ENCODE data around the gene INSYN2B.

The INSYN2B gene

GRCh38 chr5:169893010-169893409 lies 87.3 kb downstream of the INSYN2B start:
- DNase-seq (ENCODE audit: low read depth, low spot score) = no peak

- DNase-seq (ENCODE audit: low read depth, low spot score) = no peak
Observed at GRCh38 chr5:169889572-169889971, 90.7 kb downstream of the INSYN2B start.

- no peak for DNase-seq (ENCODE audit: low read depth, low spot score)
Observed at GRCh38 chr5:169886677-169887076, 93.6 kb downstream of the INSYN2B start.

DNA sequence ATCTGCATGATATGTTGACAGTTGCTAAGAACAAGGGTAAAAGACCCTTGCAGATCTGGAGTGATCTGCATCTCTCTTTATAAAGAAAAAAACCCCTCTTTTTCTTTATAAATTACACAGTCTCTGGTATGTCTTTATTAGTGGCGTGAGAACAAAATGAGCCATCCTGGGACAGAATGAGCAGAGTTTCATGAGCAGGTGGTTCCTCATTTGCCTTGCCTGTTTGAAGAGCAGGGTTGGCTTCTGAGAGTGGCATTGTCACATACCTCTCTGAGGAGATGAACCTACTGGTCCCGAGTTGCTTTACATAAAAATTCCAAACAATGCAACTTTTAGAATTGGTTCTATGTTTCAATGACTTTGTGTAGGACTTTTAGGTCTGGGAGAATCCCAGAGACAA lies 94.3 kb downstream of the INSYN2B start:
- no peak for DNase-seq (ENCODE audit: low read depth, low spot score)

DNA sequence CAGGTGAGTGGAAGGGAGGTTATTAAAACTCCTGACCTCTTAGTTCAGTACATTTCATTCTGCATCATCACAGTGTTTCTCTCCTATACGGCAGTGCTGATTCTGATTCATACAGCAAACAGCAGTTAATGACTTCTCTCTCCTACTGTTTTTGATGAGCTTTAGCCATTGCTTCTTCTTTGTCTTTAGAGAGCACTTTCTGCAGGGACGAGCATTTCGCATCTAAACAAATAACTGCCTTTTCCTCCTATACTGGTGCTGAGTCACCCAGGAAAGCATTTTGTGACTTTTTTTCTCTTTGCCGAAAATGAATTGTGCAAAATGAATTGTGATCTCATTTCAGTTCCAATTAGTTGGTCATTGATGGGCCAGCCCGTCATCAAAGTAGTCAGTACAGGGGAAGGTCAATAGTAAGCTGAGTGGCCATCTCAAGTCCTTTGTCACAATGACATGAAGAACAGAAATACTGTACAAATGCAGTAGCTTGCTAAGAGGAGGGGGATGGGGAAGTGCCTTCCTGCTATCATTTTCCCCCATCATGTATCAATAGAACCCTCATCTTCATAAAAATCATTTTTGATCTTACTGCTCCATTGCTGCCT lies 98.5 kb downstream of the INSYN2B start:
- DNase-seq (ENCODE audit: low read depth, low spot score) = no peak

DNA sequence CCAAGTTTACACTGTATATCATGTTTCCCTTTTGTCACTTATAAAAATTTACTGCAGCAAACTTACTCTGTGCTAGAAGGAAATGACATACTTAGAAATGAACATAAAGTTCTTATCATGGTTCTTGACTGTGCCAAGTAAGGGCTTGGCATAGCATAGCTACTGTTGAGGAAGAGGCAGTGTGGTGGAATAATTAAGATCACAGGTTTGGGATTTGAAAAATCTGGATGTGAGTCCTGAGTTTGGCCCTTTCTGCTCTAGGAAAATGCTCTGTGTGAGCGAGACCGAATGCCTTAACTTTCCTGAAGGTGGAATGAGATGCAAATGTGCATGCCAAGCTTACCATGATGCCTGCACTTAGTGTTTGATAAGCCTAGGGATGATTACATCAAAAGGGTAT lies 99.5 kb downstream of the INSYN2B start:
- no peak for DNase-seq (ENCODE audit: low read depth, low spot score)

DNA sequence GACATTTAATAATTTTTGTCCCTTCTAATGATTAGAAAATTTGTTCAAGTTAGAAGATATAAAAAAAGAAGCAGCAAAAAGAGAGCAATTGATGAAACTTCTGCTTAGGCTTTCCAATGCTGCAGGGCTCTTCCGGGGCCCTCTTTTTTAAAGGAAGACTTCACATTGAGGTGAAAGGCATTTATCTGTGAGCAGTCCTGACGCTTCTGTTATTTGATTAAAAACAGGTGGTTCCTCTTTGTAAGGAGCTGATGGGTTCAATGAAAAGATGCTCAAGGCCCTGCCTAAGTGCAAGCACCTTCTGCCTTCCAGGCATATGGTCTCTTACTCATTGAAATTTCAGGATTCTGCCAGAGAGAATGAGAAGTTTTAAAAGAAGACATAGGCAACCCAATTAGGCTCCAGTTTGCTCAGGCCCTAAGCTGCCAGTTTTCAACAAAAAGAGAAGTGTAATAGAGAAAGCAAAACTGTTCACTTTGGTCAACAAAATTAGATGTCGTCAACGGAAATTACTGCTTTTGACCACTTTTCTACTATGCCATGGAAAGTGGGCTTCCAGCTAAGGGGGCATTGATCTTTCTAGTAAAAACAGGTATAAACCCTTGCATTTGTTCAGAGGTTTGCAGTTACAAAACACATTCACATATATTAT lies 100.2 kb downstream of the INSYN2B start:
- DNase-seq (ENCODE audit: low read depth, low spot score) = no peak

DNA sequence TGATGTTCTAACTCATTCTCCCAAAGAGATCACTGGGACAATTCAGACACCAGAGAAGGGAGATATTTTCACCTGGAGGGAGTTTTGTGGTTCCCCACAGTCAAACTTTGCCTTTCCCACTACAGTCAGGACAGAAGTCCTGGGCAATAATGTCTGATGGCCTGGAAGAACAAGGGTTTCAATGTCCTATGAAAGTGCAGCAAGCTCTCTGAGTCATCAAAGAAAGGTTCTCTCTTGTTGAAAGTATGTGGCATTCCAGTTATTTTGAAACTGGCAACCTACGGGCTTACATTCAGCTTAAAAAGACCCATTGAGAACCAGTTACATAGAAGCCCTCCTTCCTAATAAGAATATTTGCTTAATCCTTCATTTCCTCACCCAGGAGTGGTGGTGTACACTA lies 103.9 kb downstream of the INSYN2B start:
- DNase-seq (ENCODE audit: low read depth, low spot score) = no peak

GRCh38 chr5:169875731-169876130 lies 104.6 kb downstream of the INSYN2B start:
- no peak for DNase-seq (ENCODE audit: low read depth, low spot score)

GRCh38 chr5:169875091-169875728 lies 105.1 kb downstream of the INSYN2B start:
- no peak for DNase-seq (ENCODE audit: low read depth, low spot score)

DNA sequence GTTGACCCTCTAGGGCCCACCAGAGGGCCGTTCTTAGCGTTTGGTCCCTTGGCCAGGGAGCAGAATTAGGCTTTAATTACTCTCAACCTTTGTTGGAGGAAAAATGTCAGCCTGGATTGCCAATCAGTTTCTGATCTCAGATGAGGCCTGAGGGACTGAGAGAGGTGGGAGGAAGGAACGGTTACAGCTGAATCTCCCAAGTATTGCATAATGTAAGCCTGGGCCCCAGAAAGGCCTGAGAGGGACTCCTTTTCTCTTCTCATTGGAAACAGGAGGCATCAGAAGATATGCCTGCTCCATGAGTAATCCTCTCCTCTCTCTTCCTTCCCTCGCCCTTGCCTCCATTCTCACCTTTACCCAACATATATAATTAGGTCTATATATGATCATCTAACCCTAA lies 105.7 kb downstream of the INSYN2B start:
- DNase-seq (ENCODE audit: low read depth, low spot score) = no peak

DNA sequence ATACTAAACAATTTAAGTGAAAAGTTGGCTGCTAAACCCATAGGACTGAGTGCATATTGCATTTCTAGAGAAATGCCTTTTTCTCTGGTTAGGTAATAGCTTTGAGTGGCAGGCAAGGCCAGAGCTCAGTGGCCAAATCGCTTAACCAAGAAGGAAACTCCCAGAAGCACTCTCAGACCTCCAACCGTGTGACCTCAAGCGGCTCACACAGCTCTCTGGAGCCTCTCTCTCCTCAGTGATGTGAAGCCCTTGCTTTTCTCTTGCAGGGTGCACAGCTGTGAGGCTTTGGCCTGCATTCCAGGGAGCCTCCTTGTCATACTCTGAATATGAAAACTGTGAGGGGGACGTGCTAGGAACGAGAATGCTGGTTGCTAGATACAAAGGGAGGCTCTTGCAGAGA lies 106.7 kb downstream of the INSYN2B start:
- DNase-seq (ENCODE audit: low read depth, low spot score) = no peak

- no peak for DNase-seq (ENCODE audit: low read depth, low spot score)
Observed at GRCh38 chr5:169871826-169872490, 108.3 kb downstream of the INSYN2B start.

DNA sequence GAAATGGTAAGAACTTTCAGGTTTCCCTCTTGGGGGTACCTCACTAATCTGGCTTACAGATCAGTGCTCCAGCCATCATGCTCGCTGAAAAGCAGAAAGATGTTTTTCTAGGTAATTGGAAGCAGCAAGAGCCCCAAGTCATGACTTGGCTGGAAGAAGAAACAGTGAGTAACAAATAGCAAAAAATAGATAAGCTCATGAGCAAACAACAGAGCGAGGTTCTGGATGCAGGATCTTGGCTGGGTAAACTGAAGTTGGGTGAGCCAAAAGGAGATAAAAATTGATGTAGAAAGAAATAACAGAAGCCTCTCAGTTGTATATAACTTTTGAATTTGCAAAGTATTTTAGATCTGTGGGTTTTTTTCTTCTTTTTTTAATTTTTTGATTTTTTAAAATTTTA lies 110.1 kb downstream of the INSYN2B start:
- no peak for DNase-seq (ENCODE audit: low read depth, low spot score)

GRCh38 chr5:169869066-169869465 lies 111.2 kb downstream of the INSYN2B start:
- DNase-seq (ENCODE audit: low read depth, low spot score) = no peak

DNA sequence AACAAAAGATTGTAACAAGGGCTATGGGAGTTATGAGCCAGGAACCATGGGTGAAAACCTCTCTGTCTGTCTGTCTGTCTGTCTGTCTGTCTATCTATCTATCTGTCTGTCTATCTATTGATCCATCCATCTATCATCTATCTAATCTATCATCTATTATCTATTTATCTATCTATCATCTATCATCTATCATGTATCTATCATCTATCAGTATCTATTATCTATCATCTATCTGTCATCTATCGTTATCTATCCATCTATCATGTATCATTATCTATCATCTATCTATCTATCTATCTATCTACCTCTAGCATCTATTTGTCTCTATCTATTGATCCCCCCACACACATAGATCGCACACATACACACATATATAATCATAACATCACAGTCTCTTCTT lies 112.9 kb downstream of the INSYN2B start:
- no peak for DNase-seq (ENCODE audit: low read depth, low spot score)

DNA sequence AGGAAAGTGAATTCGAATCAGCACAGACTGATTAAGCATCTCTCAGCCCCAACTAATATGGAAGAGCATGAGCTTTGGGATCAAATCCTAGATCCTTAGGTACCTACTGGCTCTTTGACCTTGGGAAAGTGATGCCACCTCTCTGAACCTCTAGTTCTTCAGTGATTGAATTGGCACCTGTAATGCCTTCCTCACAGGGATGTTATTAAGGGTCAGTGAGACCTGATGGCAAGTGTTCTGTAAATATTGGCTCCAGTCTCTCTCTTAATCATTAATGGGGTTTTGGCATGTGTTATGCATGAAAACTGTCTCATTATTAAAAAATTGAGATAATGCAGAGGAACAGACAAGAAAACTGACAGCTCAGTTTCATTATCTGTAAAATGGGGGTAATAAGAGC lies 115.8 kb downstream of the INSYN2B start:
- DNase-seq (ENCODE audit: low read depth, low spot score) = no peak

- no peak for DNase-seq (ENCODE audit: low read depth, low spot score)
Observed at GRCh38 chr5:169862391-169862811, 117.9 kb downstream of the INSYN2B start.

DNA sequence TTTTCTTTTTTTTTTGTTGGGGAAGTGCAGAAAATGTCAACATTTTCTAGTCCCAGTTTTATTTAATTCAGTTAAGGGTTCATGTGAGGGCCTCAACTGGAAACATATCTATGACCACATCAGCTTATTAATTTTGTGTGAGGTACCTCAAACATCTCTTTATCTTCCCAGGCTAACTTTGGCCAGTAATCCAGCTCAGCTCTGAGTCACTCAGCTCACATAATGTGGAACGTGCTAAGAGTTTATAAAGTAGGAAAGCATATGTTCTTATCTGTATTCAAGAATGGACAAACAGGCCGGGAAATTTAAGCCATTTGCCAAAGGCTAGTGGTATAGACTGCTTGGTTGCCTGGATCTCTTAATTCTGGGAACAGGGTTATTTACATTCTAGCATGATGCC lies 118.4 kb downstream of the INSYN2B start:
- DNase-seq (ENCODE audit: low read depth, low spot score) = no peak

DNA sequence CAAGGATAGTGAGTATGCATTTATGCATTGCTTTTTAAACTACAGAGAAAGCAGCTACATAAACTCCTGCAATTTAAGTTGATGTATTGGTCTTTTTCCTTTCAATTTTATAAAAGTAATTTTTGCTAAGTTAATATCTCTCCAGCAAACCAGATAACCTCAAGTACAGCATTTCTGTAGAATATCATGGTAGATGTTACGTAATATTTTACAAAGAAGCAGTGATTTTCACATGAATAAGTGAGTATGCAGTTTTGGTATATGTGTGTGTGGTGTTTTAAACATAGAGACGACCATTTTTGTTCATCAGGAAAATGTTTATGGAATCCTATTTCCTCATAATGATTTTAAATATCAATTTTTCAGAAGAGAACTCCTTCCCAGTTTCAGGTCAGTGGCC lies 118.9 kb downstream of the INSYN2B start:
- DNase-seq (ENCODE audit: low read depth, low spot score) = no peak

- no peak for DNase-seq (ENCODE audit: low read depth, low spot score)
Observed at GRCh38 chr5:169860585-169860984, 119.7 kb downstream of the INSYN2B start.

DNA sequence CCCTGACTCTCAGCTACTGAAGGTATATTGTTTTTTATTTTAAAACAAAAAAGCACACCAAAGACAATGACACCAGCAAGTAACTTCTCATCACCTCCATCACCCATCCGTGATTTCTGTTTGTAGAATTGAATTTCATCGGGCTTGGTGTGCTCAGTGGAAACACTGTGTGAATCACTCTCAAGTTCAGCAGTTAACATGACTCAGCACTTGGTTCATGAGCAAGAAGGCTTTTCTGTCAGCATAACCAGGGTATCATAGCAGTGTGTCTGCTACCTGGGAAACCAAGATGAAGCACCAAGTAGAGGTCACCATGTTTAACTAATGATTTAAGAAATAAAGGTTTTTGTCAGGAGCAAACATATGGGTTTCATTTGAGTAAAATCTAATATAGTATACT lies 123.7 kb downstream of the INSYN2B start:
- no peak for DNase-seq (ENCODE audit: low read depth, low spot score)
